Measurements from ENCODE around the gene DRAP1. TPM values are rescaled to one million over a fixed set of nuclear protein-coding genes. Genes with fewer than 3 reads are reported as not detected.
A peak's percentile ranks its signal among the peaks of the same experiment; 100 is the strongest.

The DRAP1 gene
- total and polyA plus RNA-seq, 2 experiments from 2014 or later = 121 to 294 TPM

DNA sequence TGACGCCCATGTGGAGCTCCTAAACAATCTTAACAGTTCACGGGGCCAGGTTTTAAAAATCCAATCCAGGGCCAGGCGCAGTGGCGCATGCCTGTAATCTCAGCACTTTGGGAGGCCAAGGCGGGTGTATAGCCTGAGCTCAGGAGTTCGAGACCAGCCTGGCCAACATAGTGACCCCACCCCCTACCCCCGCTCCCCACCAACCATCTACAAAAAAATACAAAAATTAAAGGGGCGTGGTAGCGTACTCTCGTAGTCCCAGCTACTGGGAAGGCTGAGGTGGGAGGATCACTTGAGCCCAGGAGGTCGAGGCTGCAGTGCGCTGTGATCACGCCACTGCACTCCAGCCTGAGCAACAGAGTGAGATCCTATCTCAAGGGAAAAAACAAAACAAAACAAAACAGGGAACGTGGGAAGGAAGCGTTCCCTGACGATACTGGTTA lies 41.6 kb downstream of the DRAP1 start:
- Histone ChIP-seq H4K20me1 (replicated peaks; ENCODE audit: insufficient read depth) (peaks cover 13% of the 10 kb centered on the region), H3K4me3 (peak overlapping the region; percentile 85), H3K9me2 (ENCODE audit: insufficient read depth) (no peaks in the 10 kb centered on the region), H3K4me2 (peak overlapping the region; percentile 81), H2AFZ (peak overlapping the region; percentile 75; the same call in 1 of the 2 replicates), H3K4me1 (ENCODE audit: insufficient read depth) (peaks cover 8% of the 10 kb centered on the region), H3K27ac (ENCODE audit: low read depth) (peak overlapping the region; percentile 88), H3K36me3 (ENCODE audit: insufficient read depth) (no peaks in the 10 kb centered on the region), H3K79me2 (replicated peaks; ENCODE audit: insufficient read depth) (peaks cover 26% of the 10 kb centered on the region), H3F3A (replicated peaks; ENCODE audit: low read depth) (0 out of 2 replicates have a peak, but pooled peaks cover 3% of the 10 kb centered on the region), H3K27me3 (ENCODE audit: insufficient read depth) (no peaks in the 10 kb centered on the region)
- peak; percentile 12 for ATAC-seq
- Mint-ChIP-seq H3K4me1 (peaks cover 17% of the 10 kb centered on the region), H3K27me3 (ENCODE audit: insufficient read depth, low read depth, poor library complexity) (peaks cover 16% of the 10 kb centered on the region), H3K27ac (peak overlapping the region; percentile 97), H3K4me3 (peak overlapping the region; percentile 96), H3K9me3 (peaks cover 2% of the 10 kb centered on the region; the same call in 1 of the 3 replicates), H3K36me3 (ENCODE audit: low read depth) (peaks cover 21% of the 10 kb centered on the region)
- no peak for DNase-seq (ENCODE audit: low spot score)
- TF ChIP-seq ZNF331 (CRISPR knock-in tag; IDR thresholded peaks at IDR 0.05; ENCODE audit: low read depth) (no peak), POLR2AphosphoS5 (IDR thresholded peaks at IDR 0.05; ENCODE audit: low read depth) (no peak), ZNF114 (CRISPR knock-in tag; IDR thresholded peaks at IDR 0.05) (no peak), EZH2 (IDR thresholded peaks at IDR 0.05; ENCODE audit: low read depth, unreplicated experiment) (no peak), CREB1 (CRISPR knock-in tag; IDR thresholded peaks at IDR 0.05; ENCODE audit: low read depth) (no peak), NANOG (IDR thresholded peaks at IDR 0.05; ENCODE audit: borderline replicate concordance) (no peak), EZH2phosphoT487 (IDR thresholded peaks at IDR 0.05; ENCODE audit: unreplicated experiment) (no peak)
- TF ChIP-seq, protein P1, sequence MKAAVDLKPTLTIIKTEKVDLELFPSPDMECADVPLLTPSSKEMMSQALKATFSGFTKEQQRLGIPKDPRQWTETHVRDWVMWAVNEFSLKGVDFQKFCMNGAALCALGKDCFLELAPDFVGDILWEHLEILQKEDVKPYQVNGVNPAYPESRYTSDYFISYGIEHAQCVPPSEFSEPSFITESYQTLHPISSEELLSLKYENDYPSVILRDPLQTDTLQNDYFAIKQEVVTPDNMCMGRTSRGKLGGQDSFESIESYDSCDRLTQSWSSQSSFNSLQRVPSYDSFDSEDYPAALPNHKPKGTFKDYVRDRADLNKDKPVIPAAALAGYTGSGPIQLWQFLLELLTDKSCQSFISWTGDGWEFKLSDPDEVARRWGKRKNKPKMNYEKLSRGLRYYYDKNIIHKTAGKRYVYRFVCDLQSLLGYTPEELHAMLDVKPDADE (IDR thresholded peaks at IDR 0.05) = no peak
- TF ChIP-seq, protein P2, sequence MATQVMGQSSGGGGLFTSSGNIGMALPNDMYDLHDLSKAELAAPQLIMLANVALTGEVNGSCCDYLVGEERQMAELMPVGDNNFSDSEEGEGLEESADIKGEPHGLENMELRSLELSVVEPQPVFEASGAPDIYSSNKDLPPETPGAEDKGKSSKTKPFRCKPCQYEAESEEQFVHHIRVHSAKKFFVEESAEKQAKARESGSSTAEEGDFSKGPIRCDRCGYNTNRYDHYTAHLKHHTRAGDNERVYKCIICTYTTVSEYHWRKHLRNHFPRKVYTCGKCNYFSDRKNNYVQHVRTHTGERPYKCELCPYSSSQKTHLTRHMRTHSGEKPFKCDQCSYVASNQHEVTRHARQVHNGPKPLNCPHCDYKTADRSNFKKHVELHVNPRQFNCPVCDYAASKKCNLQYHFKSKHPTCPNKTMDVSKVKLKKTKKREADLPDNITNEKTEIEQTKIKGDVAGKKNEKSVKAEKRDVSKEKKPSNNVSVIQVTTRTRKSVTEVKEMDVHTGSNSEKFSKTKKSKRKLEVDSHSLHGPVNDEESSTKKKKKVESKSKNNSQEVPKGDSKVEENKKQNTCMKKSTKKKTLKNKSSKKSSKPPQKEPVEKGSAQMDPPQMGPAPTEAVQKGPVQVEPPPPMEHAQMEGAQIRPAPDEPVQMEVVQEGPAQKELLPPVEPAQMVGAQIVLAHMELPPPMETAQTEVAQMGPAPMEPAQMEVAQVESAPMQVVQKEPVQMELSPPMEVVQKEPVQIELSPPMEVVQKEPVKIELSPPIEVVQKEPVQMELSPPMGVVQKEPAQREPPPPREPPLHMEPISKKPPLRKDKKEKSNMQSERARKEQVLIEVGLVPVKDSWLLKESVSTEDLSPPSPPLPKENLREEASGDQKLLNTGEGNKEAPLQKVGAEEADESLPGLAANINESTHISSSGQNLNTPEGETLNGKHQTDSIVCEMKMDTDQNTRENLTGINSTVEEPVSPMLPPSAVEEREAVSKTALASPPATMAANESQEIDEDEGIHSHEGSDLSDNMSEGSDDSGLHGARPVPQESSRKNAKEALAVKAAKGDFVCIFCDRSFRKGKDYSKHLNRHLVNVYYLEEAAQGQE (IDR thresholded peaks at IDR 0.05; ENCODE audit: unreplicated experiment) = no peak
- TF ChIP-seq, protein P3, sequence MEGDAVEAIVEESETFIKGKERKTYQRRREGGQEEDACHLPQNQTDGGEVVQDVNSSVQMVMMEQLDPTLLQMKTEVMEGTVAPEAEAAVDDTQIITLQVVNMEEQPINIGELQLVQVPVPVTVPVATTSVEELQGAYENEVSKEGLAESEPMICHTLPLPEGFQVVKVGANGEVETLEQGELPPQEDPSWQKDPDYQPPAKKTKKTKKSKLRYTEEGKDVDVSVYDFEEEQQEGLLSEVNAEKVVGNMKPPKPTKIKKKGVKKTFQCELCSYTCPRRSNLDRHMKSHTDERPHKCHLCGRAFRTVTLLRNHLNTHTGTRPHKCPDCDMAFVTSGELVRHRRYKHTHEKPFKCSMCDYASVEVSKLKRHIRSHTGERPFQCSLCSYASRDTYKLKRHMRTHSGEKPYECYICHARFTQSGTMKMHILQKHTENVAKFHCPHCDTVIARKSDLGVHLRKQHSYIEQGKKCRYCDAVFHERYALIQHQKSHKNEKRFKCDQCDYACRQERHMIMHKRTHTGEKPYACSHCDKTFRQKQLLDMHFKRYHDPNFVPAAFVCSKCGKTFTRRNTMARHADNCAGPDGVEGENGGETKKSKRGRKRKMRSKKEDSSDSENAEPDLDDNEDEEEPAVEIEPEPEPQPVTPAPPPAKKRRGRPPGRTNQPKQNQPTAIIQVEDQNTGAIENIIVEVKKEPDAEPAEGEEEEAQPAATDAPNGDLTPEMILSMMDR (conservative IDR thresholded peaks at IDR 0.05; ENCODE audit: low read depth in 2 of 2) = no peak
- TF ChIP-seq, protein P4, sequence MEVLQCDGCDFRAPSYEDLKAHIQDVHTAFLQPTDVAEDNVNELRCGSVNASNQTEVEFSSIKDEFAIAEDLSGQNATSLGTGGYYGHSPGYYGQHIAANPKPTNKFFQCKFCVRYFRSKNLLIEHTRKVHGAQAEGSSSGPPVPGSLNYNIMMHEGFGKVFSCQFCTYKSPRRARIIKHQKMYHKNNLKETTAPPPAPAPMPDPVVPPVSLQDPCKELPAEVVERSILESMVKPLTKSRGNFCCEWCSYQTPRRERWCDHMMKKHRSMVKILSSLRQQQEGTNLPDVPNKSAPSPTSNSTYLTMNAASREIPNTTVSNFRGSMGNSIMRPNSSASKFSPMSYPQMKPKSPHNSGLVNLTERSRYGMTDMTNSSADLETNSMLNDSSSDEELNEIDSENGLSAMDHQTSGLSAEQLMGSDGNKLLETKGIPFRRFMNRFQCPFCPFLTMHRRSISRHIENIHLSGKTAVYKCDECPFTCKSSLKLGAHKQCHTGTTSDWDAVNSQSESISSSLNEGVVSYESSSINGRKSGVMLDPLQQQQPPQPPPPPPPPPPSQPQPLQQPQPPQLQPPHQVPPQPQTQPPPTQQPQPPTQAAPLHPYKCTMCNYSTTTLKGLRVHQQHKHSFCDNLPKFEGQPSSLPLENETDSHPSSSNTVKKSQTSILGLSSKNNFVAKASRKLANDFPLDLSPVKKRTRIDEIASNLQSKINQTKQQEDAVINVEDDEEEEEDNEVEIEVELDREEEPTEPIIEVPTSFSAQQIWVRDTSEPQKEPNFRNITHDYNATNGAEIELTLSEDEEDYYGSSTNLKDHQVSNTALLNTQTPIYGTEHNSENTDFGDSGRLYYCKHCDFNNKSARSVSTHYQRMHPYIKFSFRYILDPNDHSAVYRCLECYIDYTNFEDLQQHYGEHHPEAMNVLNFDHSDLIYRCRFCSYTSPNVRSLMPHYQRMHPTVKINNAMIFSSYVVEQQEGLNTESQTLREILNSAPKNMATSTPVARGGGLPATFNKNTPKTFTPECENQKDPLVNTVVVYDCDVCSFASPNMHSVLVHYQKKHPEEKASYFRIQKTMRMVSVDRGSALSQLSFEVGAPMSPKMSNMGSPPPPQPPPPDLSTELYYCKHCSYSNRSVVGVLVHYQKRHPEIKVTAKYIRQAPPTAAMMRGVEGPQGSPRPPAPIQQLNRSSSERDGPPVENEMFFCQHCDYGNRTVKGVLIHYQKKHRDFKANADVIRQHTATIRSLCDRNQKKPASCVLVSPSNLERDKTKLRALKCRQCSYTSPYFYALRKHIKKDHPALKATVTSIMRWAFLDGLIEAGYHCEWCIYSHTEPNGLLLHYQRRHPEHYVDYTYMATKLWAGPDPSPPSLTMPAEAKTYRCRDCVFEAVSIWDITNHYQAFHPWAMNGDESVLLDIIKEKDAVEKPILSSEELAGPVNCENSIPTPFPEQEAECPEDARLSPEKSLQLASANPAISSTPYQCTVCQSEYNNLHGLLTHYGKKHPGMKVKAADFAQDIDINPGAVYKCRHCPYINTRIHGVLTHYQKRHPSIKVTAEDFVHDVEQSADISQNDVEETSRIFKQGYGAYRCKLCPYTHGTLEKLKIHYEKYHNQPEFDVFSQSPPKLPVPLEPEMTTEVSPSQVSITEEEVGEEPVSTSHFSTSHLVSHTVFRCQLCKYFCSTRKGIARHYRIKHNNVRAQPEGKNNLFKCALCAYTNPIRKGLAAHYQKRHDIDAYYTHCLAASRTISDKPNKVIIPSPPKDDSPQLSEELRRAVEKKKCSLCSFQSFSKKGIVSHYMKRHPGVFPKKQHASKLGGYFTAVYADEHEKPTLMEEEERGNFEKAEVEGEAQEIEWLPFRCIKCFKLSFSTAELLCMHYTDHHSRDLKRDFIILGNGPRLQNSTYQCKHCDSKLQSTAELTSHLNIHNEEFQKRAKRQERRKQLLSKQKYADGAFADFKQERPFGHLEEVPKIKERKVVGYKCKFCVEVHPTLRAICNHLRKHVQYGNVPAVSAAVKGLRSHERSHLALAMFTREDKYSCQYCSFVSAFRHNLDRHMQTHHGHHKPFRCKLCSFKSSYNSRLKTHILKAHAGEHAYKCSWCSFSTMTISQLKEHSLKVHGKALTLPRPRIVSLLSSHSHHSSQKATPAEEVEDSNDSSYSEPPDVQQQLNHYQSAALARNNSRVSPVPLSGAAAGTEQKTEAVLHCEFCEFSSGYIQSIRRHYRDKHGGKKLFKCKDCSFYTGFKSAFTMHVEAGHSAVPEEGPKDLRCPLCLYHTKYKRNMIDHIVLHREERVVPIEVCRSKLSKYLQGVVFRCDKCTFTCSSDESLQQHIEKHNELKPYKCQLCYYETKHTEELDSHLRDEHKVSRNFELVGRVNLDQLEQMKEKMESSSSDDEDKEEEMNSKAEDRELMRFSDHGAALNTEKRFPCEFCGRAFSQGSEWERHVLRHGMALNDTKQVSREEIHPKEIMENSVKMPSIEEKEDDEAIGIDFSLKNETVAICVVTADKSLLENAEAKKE (CRISPR knock-in tag; IDR thresholded peaks at IDR 0.05) = no peak
